IMR-90 (cell line): ENCODE results near the gene ULBP2. TPM values are rescaled to one million over a fixed set of nuclear protein-coding genes. Genes with fewer than 3 reads are reported as not detected.
A peak's percentile ranks its signal among the peaks of the same experiment; 100 is the strongest.

Experiments used
- ATAC-seq: fragments of 200-7000 bp; cut with Tn5 transposase; 2 replicates; pipeline ENCODE4 v1.9.1; 2020; ENCODE audit warnings: low read depth, mild to moderate bottlenecking, moderate library complexity
- BruUV-seq: library from RNA; stranded (reverse); fragments of 400-500 nt; replicated peaks from 2 replicates; lab custom pipeline; 2021; lab: Mats Ljungman, UMichigan
- CTCF ChIA-PET: fragments of 300-600 bp; formaldehyde crosslinking; extraction: SDS; loops from one replicate; lab custom pipeline; 2021; ENCODE audit warnings: antibody characterized with exemption; lab: Yijun Ruan, JAX
- POLR2A ChIA-PET: fragments of 300-600 bp; sonication (Branson Sonifier 250); formaldehyde crosslinking; loops from one replicate; lab custom pipeline; 2022; ENCODE audit warnings: antibody characterized with exemption; ENCODE audit not compliant: unreplicated experiment; lab: Charles Lee
- DNase-seq: peaks from one replicate; pipeline ENCODE4 v3.0.0; 2013
- H2AFZ ChIP-seq: replicated peaks from 2 replicates; pipeline ENCODE3; 2013; ENCODE audit warnings: low read length, mild to moderate bottlenecking; ENCODE audit not compliant: poor library complexity
- H2AK5ac ChIP-seq: 2 replicates; pipeline ENCODE4 v1.6.1; 2013; ENCODE audit warnings: low read depth, low read length, inconsistent platforms
- H2AK9ac ChIP-seq: replicated peaks from 2 replicates; pipeline ENCODE3; 2013; ENCODE audit warnings: mild to moderate bottlenecking, low read depth, low read length, moderate library complexity; ENCODE audit not compliant: poor library complexity
- H2BK120ac ChIP-seq: 2 replicates; pipeline ENCODE4 v1.6.1; 2013; ENCODE audit warnings: low read depth, low read length, inconsistent platforms
- H2BK15ac ChIP-seq: 3 replicates; pipeline ENCODE4 v1.6.1; 2013; ENCODE audit warnings: low read depth, low read length, inconsistent platforms
- H2BK20ac ChIP-seq: 2 replicates; pipeline ENCODE4 v1.6.1; 2013; ENCODE audit warnings: low read depth, mild to moderate bottlenecking, inconsistent platforms, low read length, moderate library complexity
- H2BK5ac ChIP-seq: 2 replicates; pipeline ENCODE4 v1.6.1; 2013; ENCODE audit warnings: mild to moderate bottlenecking, low read depth, low read length, inconsistent platforms; ENCODE audit not compliant: poor library complexity, severe bottlenecking
- H3K14ac ChIP-seq: replicated peaks from 2 replicates; pipeline ENCODE4 v1.6.1; 2013; ENCODE audit warnings: low read depth, low read length, inconsistent platforms
- H3K18ac ChIP-seq: 2 replicates; pipeline ENCODE4 v1.6.1; 2013; ENCODE audit warnings: low read depth, low read length, control low read depth
- H3K23ac ChIP-seq: 2 replicates; pipeline ENCODE4 v1.6.1; 2013; ENCODE audit warnings: low read depth, low read length, inconsistent platforms
- H3K27ac ChIP-seq: 2 replicates; pipeline ENCODE4 v1.5.1; 2013; ENCODE audit warnings: mild to moderate bottlenecking, control low read depth, low read length; ENCODE audit not compliant: insufficient read depth
- H3K27me3 ChIP-seq: 2 replicates; pipeline ENCODE4 v1.6.1; 2013; ENCODE audit warnings: low read length; ENCODE audit not compliant: control insufficient read depth, insufficient read depth
- H3K36me3 ChIP-seq: 2 replicates; pipeline ENCODE4 v1.6.1; 2013; ENCODE audit warnings: low read length, mixed read lengths; ENCODE audit not compliant: control insufficient read depth, insufficient read depth
- H3K4ac ChIP-seq: 2 replicates; pipeline ENCODE4 v1.6.1; 2013; ENCODE audit warnings: low read depth, low read length, inconsistent platforms
- H3K4me1 ChIP-seq: 2 replicates; pipeline ENCODE4 v1.6.1; 2013; ENCODE audit warnings: low read length, mixed read lengths; ENCODE audit not compliant: control insufficient read depth, insufficient read depth
- H3K4me2 ChIP-seq: 2 replicates; pipeline ENCODE4 v1.6.1; 2013; ENCODE audit warnings: low read depth, mild to moderate bottlenecking, control low read depth, low read length, moderate library complexity
- H3K4me3 ChIP-seq: 2 replicates; pipeline ENCODE4 v1.5.1; 2013; ENCODE audit warnings: low read depth, mild to moderate bottlenecking, control low read depth, low read length, moderate library complexity; ENCODE audit not compliant: insufficient read depth
- H3K56ac ChIP-seq: 2 replicates; pipeline ENCODE4 v1.6.1; 2013; ENCODE audit warnings: low read length, inconsistent platforms; ENCODE audit not compliant: insufficient read depth; ENCODE audit errors: extremely low read depth
- H3K79me1 ChIP-seq, 2 experiments: 2 replicates each; pipeline ENCODE4 v1.6.1; 2013; ENCODE audit warnings: low read length in 2 of 2, inconsistent platforms in 1 of 2, low read depth in 1 of 2
- H3K9ac ChIP-seq: 2 replicates; pipeline ENCODE4 v1.6.1; 2013; ENCODE audit warnings: low read depth, low read length, control low read depth
- H3K9me1 ChIP-seq: 2 replicates; pipeline ENCODE4 v1.6.1; 2013; ENCODE audit warnings: low read length, inconsistent platforms; ENCODE audit not compliant: insufficient read depth
- H3K9me3 ChIP-seq: 2 replicates; pipeline ENCODE4 v1.6.1; 2013; ENCODE audit warnings: low read length; ENCODE audit not compliant: control insufficient read depth, insufficient read depth
- H4K20me1 ChIP-seq: 2 replicates; pipeline ENCODE4 v1.6.1; 2013; ENCODE audit warnings: low read length, inconsistent platforms; ENCODE audit not compliant: insufficient read depth
- H4K5ac ChIP-seq: 2 replicates; pipeline ENCODE4 v1.6.1; 2013; ENCODE audit warnings: mild to moderate bottlenecking, low read depth, low read length, control low read depth
- H4K8ac ChIP-seq, 2 experiments: 2 replicates each; pipeline ENCODE4 v1.6.1; 2013; ENCODE audit warnings: low read depth in 2 of 2, low read length in 2 of 2, control low read depth in 1 of 2, inconsistent platforms in 1 of 2
- H4K91ac ChIP-seq: 2 replicates; pipeline ENCODE4 v1.6.1; 2013; ENCODE audit warnings: low read depth, low read length, inconsistent platforms; ENCODE audit not compliant: insufficient read depth
- BHLHE40 ChIP-seq: fragments of 150-350 bp; IDR thresholded peaks from 2 replicates; pipeline ENCODE4 v1.6.1; 2016; ENCODE audit warnings: mild to moderate bottlenecking, low read depth, low read length
- CEBPB ChIP-seq: IDR thresholded peaks from 2 replicates; pipeline ENCODE4 v1.6.1; 2012; ENCODE audit warnings: low read depth, low read length, improper control_type of control experiment
- CHD1 ChIP-seq: IDR thresholded peaks from 2 replicates; pipeline ENCODE4 v1.6.1; 2012; ENCODE audit warnings: low read depth, low read length, improper control_type of control experiment
- ELK1 ChIP-seq: fragments of 150-350 bp; IDR thresholded peaks from 2 replicates; pipeline ENCODE4 v1.6.1; 2016; ENCODE audit warnings: low read depth, mild to moderate bottlenecking, low read length, moderate library complexity, borderline replicate concordance
- FOS ChIP-seq: fragments of 150-350 bp; IDR thresholded peaks from 2 replicates; pipeline ENCODE4 v1.6.1; 2016; ENCODE audit warnings: low read depth, low read length
- MAFK ChIP-seq: IDR thresholded peaks from 2 replicates; pipeline ENCODE4 v1.6.1; 2012; ENCODE audit warnings: low read depth, low read length, improper control_type of control experiment
- MAZ ChIP-seq: IDR thresholded peaks from 2 replicates; pipeline ENCODE4 v1.6.1; 2012; ENCODE audit warnings: low read depth, mild to moderate bottlenecking, low read length, improper control_type of control experiment, moderate library complexity, borderline replicate concordance
- MXI1 ChIP-seq: IDR thresholded peaks from 2 replicates; pipeline ENCODE4 v1.6.1; 2012; ENCODE audit warnings: low read depth, mild to moderate bottlenecking, low read length, moderate library complexity, borderline replicate concordance
- NFE2L2 ChIP-seq: fragments of 150-350 bp; IDR thresholded peaks from 2 replicates; pipeline ENCODE4 v1.6.1; 2016; ENCODE audit warnings: low read depth, mild to moderate bottlenecking, low read length
- POLR2A ChIP-seq: IDR thresholded peaks from 2 replicates; pipeline ENCODE4 v1.6.1; 2012; ENCODE audit warnings: mild to moderate bottlenecking, low read depth, low read length
- RAD21 ChIP-seq: IDR thresholded peaks from 2 replicates; pipeline ENCODE4 v1.6.1; 2012; ENCODE audit warnings: low read length, improper control_type of control experiment
- RCOR1 ChIP-seq: IDR thresholded peaks from 2 replicates; pipeline ENCODE4 v1.6.1; 2012; ENCODE audit warnings: mild to moderate bottlenecking, low read length, improper control_type of control experiment; ENCODE audit not compliant: insufficient replicate concordance
- SMC3 ChIP-seq: fragments of 150-350 bp; IDR thresholded peaks from 2 replicates; pipeline ENCODE4 v1.6.1; 2016; ENCODE audit warnings: low read depth, mild to moderate bottlenecking, antibody characterized with exemption, low read length, moderate library complexity
- WGBS, 2 experiments: methylation state at CpG; one replicate each; pipeline versions ENCODE4 v1.1.5 to v1.1.7; 2013; ENCODE audit warnings: missing lambda C conversion rate in 2 of 2; ENCODE audit not compliant: insufficient read length in 1 of 2; ENCODE audit errors: extremely low coverage in 2 of 2; 5-methylcytosine and 5-hydroxymethylcytosine counted together
- dilution Hi-C: fragments of 300-500 bp; cut with HindIII; formaldehyde crosslinking; loops from one replicate; pipeline ENCODE4 v1.14.3; 2018; ENCODE audit warnings: low sequenced_read_pairs; ENCODE audit not compliant: unreplicated experiment
- in situ Hi-C: fragments of 300-500 bp; cut with MboI; formaldehyde crosslinking; loops from 3 replicates; pipeline ENCODE4 v1.14.3; 2019; ENCODE audit warnings: low sequenced_read_pairs, inconsistent platforms, mixed read lengths
- intact Hi-C: fragments of 100-400 bp; cut with micrococcal nuclease; formaldehyde crosslinking; loops from 2 replicates; pipeline ENCODE4 v1.10.0; 2022
- polyA plus RNA-seq, 3 experiments: library from polyadenylated mRNA; depleted of rRNA; stranded (reverse); fragments of >200 nt; gene quantifications; 2 replicates each; pipeline ENCODE4 v1.2.3, GENCODE V29; 2012; ENCODE audit warnings: low replicate concordance in 1 of 3
- total RNA-seq: library from RNA; depleted of rRNA; stranded (reverse); fragments of >200 nt; gene quantifications from 2 replicates; pipeline ENCODE4 v1.2.3, GENCODE V29; 2012
- TF ChIP-seq, protein P1 (sequence below): conservative IDR thresholded peaks from 2 replicates; pipeline ENCODE4 v1.5.1; 2012; ENCODE audit warnings: mild to moderate bottlenecking, low read depth, low read length, improper control_type of control experiment
- TF ChIP-seq, protein P2 (sequence below): fragments of 150-350 bp; IDR thresholded peaks from 2 replicates; pipeline ENCODE4 v1.6.1; 2017; ENCODE audit warnings: mild to moderate bottlenecking, antibody characterized with exemption, low read length, low read depth

The ULBP2 gene
- total and polyA plus RNA-seq, 2 of the 4 experiments (the other 2 are of a cell fraction): 7.9 to 16.2 TPM

DNA sequence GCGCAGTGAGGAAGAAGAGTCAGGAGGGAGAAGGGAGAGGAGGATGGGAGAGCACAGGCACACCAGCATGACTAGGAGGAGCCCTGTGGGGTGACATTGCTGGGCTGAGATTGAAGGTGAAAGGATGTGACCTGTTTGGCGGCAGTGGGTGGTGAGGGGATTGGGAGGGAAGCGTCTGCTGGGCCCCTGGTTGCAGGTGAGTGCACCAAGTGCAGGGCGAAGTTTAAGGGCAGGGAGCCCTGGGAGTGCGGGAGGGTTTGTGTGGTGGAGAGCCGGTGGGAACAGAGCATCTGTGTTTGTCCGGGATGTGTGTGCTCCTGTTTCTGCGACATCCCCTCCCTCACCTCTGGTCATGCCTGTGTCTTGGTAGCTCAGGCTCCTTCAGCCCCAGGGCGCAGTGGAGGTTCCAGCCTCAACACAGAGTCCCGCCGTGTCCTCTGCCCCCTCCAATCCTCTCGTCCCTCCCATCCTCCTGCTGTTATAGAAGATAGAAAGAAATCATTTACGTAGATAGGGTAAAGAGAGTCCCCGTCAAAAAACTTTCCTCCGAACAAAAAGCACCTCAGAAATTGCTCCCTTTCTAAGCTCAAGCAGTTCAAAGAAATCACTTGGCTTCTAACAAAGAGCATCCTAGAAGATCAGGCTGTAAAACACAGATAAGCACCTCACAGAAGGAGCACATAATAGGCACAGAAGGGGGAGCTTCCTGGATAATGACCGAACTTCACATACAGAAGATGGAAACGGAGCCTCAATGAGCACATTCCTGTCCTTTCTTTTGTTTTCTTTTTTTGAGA is 46.9 kb downstream of the ULBP2 start:
- H3K79me1 ChIP-seq: no peaks in the 10 kb centered on the region
- no peak overlapping the region for H3K4ac ChIP-seq
- dilution Hi-C loops: no loop called here
- CTCF ChIA-PET: no interaction called here
- H3K36me3 ChIP-seq: no peaks in the 10 kb centered on the region
- WGBS, 2 experiments: 14% methylated on average over 3 of the region's 17 CpGs; no CpG with 5 or more reads in 1 of the 2 experiments
- H3K14ac ChIP-seq: no peak overlapping the region
- H2BK20ac ChIP-seq: no peak overlapping the region
- no peak for DNase-seq
- H2BK5ac ChIP-seq: no peak overlapping the region
- H2AFZ ChIP-seq: peak overlapping the region; percentile 23
- H3K27me3 ChIP-seq: peaks cover 72% of the 10 kb centered on the region
- no peaks in the 10 kb centered on the region for H3K9me1 ChIP-seq
- POLR2A ChIA-PET: no interaction called here
- H3K9me3 ChIP-seq: peaks cover 19% of the 10 kb centered on the region
- ATAC-seq: no peak
- in situ Hi-C loops: no loop called here
- no peak overlapping the region for H3K27ac ChIP-seq
- no peak overlapping the region for H4K5ac ChIP-seq
- no peak overlapping the region for H3K18ac ChIP-seq
- H4K91ac ChIP-seq: no peak overlapping the region
- H2AK9ac ChIP-seq: no peak overlapping the region
- no peak overlapping the region for H3K56ac ChIP-seq
- BruUV-seq: no TSS peak
- H2BK15ac ChIP-seq: no peak overlapping the region
- H3K4me1 ChIP-seq: no peaks in the 10 kb centered on the region
- no peak overlapping the region for H2AK5ac ChIP-seq
- H3K9ac ChIP-seq: no peak overlapping the region
- no peak overlapping the region for H3K23ac ChIP-seq
- no peak overlapping the region for H3K4me3 ChIP-seq
- no peak overlapping the region for H2BK120ac ChIP-seq
- intact Hi-C loops: no loop called here
- H3K4me2 ChIP-seq: no peak overlapping the region
- no peaks in the 10 kb centered on the region; the same call in 1 of the 2 replicates for H4K20me1 ChIP-seq
- no peak overlapping the region for H4K8ac ChIP-seq
- TF ChIP-seq RCOR1: no peak
- no peak for TF ChIP-seq CEBPB
- no peak for TF ChIP-seq MAFK
- TF ChIP-seq, protein P1, sequence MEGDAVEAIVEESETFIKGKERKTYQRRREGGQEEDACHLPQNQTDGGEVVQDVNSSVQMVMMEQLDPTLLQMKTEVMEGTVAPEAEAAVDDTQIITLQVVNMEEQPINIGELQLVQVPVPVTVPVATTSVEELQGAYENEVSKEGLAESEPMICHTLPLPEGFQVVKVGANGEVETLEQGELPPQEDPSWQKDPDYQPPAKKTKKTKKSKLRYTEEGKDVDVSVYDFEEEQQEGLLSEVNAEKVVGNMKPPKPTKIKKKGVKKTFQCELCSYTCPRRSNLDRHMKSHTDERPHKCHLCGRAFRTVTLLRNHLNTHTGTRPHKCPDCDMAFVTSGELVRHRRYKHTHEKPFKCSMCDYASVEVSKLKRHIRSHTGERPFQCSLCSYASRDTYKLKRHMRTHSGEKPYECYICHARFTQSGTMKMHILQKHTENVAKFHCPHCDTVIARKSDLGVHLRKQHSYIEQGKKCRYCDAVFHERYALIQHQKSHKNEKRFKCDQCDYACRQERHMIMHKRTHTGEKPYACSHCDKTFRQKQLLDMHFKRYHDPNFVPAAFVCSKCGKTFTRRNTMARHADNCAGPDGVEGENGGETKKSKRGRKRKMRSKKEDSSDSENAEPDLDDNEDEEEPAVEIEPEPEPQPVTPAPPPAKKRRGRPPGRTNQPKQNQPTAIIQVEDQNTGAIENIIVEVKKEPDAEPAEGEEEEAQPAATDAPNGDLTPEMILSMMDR: no peak
- no peak for TF ChIP-seq RAD21
- no peak for TF ChIP-seq FOS
- TF ChIP-seq NFE2L2: no peak
- no peak for TF ChIP-seq ELK1
- TF ChIP-seq MAZ: no peak
- TF ChIP-seq, protein P2, sequence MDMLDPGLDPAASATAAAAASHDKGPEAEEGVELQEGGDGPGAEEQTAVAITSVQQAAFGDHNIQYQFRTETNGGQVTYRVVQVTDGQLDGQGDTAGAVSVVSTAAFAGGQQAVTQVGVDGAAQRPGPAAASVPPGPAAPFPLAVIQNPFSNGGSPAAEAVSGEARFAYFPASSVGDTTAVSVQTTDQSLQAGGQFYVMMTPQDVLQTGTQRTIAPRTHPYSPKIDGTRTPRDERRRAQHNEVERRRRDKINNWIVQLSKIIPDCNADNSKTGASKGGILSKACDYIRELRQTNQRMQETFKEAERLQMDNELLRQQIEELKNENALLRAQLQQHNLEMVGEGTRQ: no peak
- no peak for TF ChIP-seq MXI1
- no peak for TF ChIP-seq SMC3
- TF ChIP-seq CHD1: no peak
- TF ChIP-seq BHLHE40: no peak
- no peak for TF ChIP-seq POLR2A
